ENCODE results near the gene SGO2.

The SGO2 gene, protein sequence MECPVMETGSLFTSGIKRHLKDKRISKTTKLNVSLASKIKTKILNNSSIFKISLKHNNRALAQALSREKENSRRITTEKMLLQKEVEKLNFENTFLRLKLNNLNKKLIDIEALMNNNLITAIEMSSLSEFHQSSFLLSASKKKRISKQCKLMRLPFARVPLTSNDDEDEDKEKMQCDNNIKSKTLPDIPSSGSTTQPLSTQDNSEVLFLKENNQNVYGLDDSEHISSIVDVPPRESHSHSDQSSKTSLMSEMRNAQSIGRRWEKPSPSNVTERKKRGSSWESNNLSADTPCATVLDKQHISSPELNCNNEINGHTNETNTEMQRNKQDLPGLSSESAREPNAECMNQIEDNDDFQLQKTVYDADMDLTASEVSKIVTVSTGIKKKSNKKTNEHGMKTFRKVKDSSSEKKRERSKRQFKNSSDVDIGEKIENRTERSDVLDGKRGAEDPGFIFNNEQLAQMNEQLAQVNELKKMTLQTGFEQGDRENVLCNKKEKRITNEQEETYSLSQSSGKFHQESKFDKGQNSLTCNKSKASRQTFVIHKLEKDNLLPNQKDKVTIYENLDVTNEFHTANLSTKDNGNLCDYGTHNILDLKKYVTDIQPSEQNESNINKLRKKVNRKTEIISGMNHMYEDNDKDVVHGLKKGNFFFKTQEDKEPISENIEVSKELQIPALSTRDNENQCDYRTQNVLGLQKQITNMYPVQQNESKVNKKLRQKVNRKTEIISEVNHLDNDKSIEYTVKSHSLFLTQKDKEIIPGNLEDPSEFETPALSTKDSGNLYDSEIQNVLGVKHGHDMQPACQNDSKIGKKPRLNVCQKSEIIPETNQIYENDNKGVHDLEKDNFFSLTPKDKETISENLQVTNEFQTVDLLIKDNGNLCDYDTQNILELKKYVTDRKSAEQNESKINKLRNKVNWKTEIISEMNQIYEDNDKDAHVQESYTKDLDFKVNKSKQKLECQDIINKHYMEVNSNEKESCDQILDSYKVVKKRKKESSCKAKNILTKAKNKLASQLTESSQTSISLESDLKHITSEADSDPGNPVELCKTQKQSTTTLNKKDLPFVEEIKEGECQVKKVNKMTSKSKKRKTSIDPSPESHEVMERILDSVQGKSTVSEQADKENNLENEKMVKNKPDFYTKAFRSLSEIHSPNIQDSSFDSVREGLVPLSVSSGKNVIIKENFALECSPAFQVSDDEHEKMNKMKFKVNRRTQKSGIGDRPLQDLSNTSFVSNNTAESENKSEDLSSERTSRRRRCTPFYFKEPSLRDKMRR

DNA sequence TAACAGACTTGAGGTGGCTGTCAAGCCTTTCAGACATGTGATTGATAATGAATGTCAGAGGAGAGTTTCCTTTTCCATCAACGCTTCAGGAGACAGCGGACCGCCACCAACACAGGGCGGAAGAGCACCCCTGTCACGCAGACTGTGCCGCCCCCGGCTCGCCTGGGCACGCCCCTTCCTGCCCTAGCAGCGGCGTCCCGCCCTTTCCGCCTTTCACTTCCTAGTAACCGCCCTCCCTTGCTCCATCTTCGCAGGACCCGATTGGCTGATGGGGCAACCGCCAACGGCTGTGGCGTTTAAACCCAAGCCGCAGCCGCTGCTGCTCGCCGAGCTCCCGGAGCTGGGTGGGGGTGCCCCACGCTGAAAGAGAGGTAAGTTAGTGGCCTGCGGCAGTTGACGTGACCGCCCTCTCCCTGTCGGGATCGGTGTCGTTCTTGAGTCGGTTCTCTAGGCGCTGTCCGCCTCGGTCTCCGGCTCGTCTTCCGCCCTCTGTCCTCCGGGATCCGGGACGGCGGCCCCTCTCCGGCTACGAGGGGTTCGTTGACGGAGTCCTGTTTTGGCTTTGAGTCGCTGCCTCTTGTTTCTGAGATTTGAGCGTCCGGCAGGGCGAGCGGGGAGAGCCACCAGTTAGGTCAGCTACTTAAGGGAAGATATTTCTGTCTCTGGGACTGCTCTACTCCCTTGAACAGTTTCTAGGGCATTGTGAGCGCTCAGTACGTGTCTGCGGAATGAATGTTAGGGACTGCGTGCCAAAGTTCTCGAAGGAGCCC is at the start of gene SGO2:
TSS of gene SGO2 (plus strand) at position 326 of the 770 bp plus-strand sequence. CDS start 6,769 bp downstream, outside the sequence.
- peak; percentile 97 to 98 for DNase-seq
- TF ChIP-seq POLR2A (IDR thresholded peaks at IDR 0.05; ENCODE audit: low read length) (peak; percentile 93), GATA1 (IDR thresholded peaks at IDR 0.05; ENCODE audit: low read depth, low read length) (no peak)

DNA sequence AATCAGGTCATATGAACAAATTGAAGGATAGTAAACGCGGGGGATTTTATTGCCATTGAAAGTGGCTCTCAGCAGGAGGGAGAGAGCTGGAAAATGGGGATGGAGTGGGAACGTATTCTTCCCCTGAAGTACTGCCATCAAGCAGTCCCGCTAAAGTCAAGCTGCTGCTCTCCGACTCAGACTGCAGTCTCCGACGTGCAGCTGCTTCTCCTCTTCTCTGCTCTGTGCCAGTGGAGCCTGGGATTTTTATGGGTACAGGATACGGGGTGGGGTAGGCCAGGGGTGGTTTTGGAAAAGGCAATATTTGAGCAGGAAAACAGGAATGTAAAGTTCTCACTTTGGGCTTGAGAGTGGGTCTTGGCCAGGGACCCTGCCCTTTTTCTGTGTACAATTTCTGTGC is 49.2 kb upstream of the SGO2 start:
- no peak for DNase-seq
- TF ChIP-seq POLR2A (IDR thresholded peaks at IDR 0.05; ENCODE audit: low read length), result no peak
- TF ChIP-seq GATA1 (IDR thresholded peaks at IDR 0.05; ENCODE audit: low read depth, low read length), result no peak

DNA sequence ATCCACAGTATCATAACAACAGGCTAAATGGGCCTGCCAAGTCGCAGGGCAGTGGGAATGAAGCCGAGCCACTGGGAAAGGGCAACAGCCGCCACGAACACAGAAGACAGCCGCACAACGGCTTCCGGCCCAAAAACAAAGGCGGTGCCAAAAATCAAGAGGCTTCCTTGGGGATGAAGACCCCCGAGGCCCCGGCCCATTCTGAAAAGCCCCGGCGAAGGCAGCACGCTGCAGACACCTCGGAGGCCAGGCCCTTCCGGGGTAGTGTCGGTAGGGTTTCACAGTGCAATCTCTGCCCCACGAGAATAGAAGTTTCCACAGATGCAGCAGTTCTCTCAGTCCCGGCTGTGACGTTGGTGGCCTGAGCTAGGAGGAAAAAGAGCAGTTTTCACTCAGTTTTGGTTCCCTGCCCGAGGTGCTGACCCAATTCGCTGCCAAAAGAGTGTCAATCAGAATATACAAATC is 48.3 kb upstream of the SGO2 start:
- no peak for DNase-seq
- TF ChIP-seq GATA1 (IDR thresholded peaks at IDR 0.05; ENCODE audit: low read depth, low read length) (no peak), POLR2A (IDR thresholded peaks at IDR 0.05; ENCODE audit: low read length) (no peak)

DNA sequence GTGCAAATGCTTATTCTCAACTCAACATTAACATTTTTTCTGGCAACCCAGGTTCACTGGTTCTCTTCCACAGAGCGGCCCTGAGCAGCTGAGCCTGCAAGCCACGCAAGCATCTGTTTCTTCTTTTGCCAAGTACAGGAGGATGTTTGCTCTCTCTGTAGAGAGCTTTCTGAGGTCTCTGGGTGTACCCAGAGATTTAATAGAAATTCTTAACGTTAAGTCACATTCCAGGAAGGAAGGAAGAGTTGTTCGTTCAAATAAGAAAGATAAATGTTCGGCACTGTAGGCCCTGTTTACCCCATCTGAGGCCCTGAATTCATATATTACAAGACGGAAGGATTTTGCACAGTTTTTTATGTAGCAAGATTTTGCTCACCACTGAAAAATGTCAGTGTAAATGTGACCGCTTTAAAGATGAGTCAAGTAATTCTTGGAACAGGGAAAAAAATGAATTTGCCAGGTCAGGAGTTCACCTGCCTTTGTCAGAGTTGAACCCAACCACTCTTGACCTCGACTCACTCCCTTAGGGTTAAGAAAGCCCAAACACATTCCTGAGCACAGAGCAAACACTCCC is 46.2 kb upstream of the SGO2 start:
- no peak for DNase-seq
- TF ChIP-seq POLR2A (IDR thresholded peaks at IDR 0.05; ENCODE audit: low read length), result no peak
- TF ChIP-seq GATA1 (IDR thresholded peaks at IDR 0.05; ENCODE audit: low read depth, low read length), result no peak

DNA sequence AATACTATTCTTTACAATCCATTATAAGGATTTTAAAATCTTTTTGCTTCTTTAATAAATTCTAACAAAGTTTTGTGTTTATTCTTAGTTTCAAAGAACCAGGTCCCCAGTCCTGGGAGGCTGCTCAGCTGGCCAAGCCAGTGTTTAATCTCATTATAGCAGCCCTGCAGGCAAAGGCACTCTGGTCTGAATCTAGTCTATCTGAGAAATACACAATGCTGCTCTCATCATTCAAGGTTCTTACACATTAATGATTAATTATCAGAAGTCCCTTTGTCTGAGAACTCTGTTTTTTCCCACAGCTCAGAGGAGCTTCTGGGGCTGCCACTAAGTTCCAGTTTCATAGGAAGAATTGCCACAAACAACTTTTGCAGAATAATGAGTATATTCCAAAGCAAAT is 43.8 kb upstream of the SGO2 start:
- DNase-seq, result peak in 1 of 2 experiments; percentile 12
- no peak for TF ChIP-seq POLR2A (IDR thresholded peaks at IDR 0.05; ENCODE audit: low read length)
- no peak for TF ChIP-seq GATA1 (IDR thresholded peaks at IDR 0.05; ENCODE audit: low read depth, low read length)

DNA sequence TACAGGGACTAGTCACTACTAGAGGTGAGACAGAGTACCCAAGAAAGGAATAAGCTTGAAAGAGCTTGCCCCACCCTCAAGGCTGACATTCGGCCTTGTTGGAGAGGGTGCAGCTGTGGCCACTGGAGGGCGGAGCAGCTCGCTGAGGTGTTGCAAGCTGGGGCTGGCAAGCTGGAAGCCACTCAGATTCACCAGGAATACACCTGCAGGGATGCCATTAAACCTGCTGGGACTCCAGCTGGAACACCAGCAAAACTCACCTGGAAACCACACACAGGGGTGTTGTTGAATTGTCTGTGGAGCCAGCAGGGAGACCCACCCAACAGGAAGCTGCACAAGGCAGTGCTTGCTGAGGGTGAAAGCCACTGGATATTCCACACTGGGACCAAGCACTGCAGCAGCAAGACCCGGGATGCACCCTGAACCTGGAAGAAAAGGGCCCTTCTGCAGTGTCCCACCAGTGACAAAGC is 42.2 kb upstream of the SGO2 start:
- TF ChIP-seq POLR2A (IDR thresholded peaks at IDR 0.05; ENCODE audit: low read length), result no peak
- no peak for TF ChIP-seq GATA1 (IDR thresholded peaks at IDR 0.05; ENCODE audit: low read depth, low read length)
- peak; percentile 49 to 55 for DNase-seq

DNA sequence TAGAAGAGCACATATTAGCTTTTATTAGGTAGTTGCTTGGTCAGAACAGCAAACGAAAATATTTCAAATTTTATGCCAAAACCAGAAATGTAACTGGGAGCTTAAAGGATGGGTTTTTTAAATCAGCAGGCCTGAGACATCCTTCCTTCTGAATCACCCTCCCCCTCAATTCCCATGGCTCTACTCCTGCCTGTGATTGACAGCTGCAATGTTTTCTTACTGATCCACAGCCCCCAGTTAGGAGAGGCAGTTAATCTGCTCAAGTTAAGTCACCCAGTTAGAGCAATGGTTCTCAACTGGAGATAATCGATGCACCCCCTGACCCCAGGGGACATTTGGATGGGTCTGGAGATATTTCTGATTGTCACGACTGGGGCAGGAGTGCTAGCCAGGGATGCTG is 41.1 kb upstream of the SGO2 start:
- DNase-seq, result no peak
- no peak for TF ChIP-seq GATA1 (IDR thresholded peaks at IDR 0.05; ENCODE audit: low read depth, low read length)
- no peak for TF ChIP-seq POLR2A (IDR thresholded peaks at IDR 0.05; ENCODE audit: low read length)

DNA sequence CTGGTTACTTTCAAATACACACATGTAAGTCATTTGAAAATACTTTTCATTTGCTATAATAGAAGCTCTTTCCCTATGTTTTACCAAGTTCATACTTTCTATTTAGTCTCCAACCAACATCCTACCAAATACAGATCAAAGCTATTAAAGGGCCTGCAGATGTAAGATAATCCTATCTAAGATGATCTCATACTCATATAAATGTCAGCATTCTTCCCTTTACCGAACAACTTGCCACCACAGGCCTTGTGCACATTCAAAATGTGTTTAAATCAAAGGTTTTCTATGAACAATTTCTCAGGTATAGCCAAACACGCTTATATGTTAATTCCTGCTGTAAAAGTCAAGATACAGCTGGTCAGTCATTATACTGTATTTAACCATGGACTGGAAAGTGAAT is 39.5 kb upstream of the SGO2 start:
- TF ChIP-seq GATA1 (IDR thresholded peaks at IDR 0.05; ENCODE audit: low read depth, low read length), result no peak
- TF ChIP-seq POLR2A (IDR thresholded peaks at IDR 0.05; ENCODE audit: low read length), result no peak
- DNase-seq, result no peak

DNA sequence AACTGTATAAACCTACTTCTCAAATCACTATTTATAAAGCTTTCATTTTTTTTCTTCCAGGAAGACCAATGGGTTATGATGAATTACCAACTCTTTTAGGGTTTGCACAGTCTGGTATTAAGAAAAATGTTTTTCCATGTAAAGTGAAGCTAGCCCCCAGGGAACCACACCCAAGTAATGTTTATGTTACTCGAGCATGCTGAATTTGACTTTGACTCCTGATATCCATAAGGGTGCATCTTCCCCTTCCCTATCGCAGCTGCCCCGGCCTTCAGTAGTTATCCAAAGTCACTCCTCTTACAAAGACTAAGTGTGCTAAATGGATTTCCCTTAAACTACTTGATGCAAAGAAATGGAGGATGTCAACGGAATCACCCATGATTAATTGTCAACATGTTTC is 37.8 kb upstream of the SGO2 start:
- DNase-seq, result no peak
- TF ChIP-seq POLR2A (IDR thresholded peaks at IDR 0.05; ENCODE audit: low read length), result no peak
- no peak for TF ChIP-seq GATA1 (IDR thresholded peaks at IDR 0.05; ENCODE audit: low read depth, low read length)

DNA sequence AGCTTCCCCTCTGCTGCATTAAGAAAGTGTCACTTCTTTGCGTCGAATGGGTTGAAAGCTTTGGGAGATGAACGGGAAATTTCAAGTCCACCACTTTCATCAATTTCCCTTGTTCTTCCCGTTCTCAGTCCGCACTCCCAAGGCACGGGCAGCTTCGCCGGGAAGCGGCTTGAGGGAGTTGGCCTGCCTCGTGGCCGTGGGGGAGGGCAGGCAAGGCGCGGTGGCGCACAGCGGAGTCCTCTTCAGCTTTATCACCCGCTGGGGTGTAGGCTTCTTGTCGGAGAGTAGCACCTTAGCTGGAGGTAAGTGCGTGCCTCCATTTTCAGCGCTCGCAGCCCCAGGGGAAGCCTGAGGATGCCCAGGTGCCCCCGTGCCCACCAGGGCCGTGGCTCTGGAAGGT is 36.0 kb upstream of the SGO2 start:
- TF ChIP-seq GATA1 (IDR thresholded peaks at IDR 0.05; ENCODE audit: low read depth, low read length) (no peak), POLR2A (IDR thresholded peaks at IDR 0.05; ENCODE audit: low read length) (no peak)
- no peak for DNase-seq

DNA sequence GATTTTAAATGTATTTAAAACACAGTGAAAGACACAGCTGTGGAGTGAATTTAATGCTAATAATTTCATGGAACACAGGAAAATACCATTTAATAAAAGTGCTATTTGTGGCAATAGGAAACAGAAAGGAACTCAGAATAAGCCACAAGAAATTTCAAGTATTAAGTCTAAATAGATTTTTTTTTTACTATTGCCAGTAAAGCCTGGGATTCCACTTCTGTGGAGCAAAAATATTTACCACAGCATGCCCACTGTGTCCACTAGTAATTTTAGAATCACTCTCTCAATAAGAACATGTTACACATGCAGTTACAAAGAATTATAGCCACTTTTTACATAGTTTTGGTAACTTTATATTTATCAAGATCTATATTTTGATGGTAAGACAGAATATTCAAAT is 33.4 kb upstream of the SGO2 start:
- no peak for DNase-seq

DNA sequence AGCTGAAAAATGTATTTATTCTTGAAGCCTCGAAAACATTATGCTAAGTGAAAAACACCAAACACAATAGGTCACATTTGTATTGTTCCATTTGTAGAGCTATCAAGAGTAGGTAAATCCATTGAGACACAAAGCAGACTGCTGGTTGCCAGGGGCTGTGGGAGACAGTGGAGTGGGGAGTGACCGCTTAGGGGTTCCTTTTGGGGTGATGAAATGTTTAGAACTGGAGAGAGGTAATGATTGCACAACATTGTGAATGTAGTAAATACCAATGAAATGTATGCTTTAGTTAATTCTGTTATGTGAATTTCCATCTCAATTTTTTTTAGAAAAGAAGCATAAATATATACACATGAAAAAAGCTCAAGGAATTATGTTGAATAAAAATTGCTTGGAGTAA is 32.0 kb upstream of the SGO2 start:
- DNase-seq, result no peak
- TF ChIP-seq POLR2A (IDR thresholded peaks at IDR 0.05; ENCODE audit: low read length) (no peak), GATA1 (IDR thresholded peaks at IDR 0.05; ENCODE audit: low read depth, low read length) (no peak)

More for the DNA sequence above, 33.4 kb upstream of the SGO2 start:
- no peak for TF ChIP-seq GATA1 (IDR thresholded peaks at IDR 0.05; ENCODE audit: low read depth, low read length)
- no peak for TF ChIP-seq POLR2A (IDR thresholded peaks at IDR 0.05; ENCODE audit: low read length)

All from erythroblast (primary cell).